ENCODE results near the gene ATP6V0B.

- no peak for TF ChIP-seq ZNF710 (CRISPR knock-in tag; IDR thresholded peaks at IDR 0.05; ENCODE audit: borderline replicate concordance)
- no peak for TF ChIP-seq MAX (IDR thresholded peaks at IDR 0.05)
- no peak for TF ChIP-seq CTCF (CRISPR knock-in tag; IDR thresholded peaks at IDR 0.05)
- TF ChIP-seq ZNF138 (CRISPR knock-in tag; IDR thresholded peaks at IDR 0.05; ENCODE audit: low read depth), result no peak
- TF ChIP-seq ZBTB20 (CRISPR knock-in tag; IDR thresholded peaks at IDR 0.05; ENCODE audit: borderline replicate concordance, low read depth), result no peak
- TF ChIP-seq ZFX (CRISPR knock-in tag; IDR thresholded peaks at IDR 0.05; ENCODE audit: low read depth), result no peak
- no peak for TF ChIP-seq FOXP1 (IDR thresholded peaks at IDR 0.05)
- TF ChIP-seq FOXP1 (CRISPR knock-in tag; IDR thresholded peaks at IDR 0.05), result no peak
- no peak for TF ChIP-seq ZNF510 (CRISPR knock-in tag; IDR thresholded peaks at IDR 0.05; ENCODE audit: low read depth)
- TF ChIP-seq ZNF260 (CRISPR knock-in tag; IDR thresholded peaks at IDR 0.05; ENCODE audit: borderline replicate concordance, low read depth), result no peak
- no peak for TF ChIP-seq TBP (CRISPR knock-in tag; IDR thresholded peaks at IDR 0.05)
- no peak for TF ChIP-seq STAG1 (CRISPR knock-in tag; IDR thresholded peaks at IDR 0.05)
- TF ChIP-seq ZNF263 (CRISPR knock-in tag; IDR thresholded peaks at IDR 0.05), result no peak; the same call in none of the 2 replicates
- no peak for TF ChIP-seq POLR2AphosphoS5 (IDR thresholded peaks at IDR 0.05; ENCODE audit: low read depth, low read length)
Observed at GRCh38 chr1:43947061-43947873, 27.5 kb upstream of the ATP6V0B start.

Data from HepG2 (cell line).